Measurements from ENCODE around the gene TCF12.

The TCF12 gene

DNA sequence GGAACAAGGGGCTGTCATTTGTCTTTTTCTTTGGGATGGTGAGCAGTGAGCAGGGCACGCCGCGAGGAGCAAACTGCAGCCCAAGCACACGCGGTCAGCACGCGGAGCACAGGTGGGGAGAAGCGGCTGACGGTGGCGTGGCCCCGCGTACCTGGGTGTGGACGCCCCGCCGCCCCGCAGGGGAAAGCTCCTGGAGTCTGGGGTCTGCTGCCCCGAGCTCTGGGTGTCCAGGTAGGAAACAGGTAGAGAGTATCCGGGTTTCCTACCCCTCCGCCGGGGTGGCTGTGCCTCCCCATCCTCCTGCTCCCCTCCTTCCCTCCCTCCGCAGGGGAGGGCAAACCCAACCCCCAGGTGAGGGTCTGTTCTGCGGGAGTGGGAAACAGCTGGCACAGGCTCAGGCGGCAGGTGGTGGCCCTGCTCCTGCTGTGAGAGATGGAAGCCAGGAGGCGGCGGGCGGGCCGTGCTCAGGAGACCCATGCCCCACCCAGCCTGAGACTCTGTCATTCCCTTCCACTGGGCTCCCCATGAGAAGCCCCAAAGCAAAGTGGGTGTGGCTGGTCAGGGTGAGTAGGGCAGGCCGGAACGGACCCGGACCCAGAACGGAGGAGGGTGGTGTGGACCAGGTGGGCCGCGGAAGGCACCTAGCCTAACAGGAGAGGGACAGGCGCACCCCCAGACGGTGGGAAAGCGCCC is 400.9 kb downstream of the TCF12 start:
- DNase-seq (ENCODE audit: low read depth, low spot score): no peak

DNA sequence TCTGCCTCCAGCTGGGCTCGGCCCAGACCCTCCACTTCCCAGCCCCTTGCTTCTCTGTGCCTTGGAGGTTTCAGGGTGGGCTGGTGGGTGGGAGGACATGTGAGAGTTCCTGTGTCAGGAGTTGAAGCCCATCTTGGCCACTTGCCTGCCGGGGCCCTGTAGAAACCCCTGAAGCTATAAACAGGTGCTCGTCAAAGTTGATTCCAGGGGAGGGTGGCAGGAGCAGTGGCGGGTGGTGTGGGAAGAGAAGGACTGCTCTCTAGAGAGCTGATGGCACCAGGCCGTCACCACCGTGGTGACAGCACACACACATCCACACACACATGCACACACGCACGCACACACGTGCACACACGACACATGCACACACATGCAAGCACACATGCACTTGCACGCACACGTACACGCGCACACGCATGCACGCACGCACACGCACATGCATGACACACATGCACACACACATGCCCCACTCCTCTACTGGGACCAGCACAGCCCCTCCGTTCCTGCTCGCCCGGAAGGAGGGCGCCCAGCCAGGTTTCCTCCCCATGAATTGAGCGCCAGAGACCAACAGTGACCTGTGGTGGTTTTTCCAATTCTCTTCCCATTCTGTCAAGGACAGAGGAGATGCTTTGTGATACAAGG is 401.6 kb downstream of the TCF12 start:
- no peak for DNase-seq (ENCODE audit: low read depth, low spot score)

DNA sequence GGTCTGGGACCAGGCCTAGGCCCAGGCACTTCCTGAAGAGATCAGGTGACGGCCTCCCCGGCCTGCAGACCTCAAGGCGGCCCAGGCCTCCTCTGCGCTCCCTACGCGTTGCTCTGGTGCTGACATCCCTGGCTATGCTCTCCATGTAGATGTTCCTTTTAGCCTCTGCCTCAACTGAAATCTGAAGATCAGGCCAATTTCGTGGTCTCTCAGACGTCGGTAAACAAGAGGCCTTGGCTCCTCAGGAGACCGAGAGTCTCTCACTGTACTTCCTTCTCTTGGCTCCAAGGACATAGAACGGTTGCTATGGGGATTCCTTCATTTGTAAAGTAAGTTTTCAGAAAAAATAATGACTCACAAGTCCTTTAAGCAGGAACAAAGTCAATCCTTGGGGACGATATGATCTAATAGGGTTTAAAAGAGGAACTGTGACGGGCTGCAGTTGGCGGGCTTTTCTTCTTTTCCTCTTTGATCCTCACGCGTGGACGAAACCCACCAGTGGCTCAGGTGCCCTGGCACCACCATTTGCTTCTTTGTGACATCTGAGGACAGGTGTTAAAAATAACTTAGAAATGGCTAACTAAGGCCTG is 402.3 kb downstream of the TCF12 start:
- DNase-seq (ENCODE audit: low read depth, low spot score): no peak

DNA sequence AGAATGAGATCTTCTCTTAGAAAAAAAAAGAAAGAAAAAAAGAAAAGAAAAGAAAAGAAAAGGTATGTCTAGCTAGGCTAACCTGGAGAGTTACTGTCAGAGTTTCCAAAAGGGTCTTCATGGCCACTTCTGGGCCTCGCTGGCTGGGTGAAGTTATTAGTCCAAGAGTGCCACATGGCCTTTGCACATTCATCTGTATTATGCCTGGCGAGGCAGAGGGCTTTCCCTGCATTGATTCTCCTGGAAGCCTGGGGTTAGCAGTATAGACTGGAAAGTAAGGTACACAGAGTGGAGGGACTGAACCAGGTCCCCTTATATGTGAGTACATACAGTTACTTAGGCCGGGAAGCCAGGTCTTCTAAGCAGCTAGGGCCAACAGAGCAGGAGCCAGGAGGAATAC is 403.0 kb downstream of the TCF12 start:
- DNase-seq (ENCODE audit: low read depth, low spot score): no peak

DNA sequence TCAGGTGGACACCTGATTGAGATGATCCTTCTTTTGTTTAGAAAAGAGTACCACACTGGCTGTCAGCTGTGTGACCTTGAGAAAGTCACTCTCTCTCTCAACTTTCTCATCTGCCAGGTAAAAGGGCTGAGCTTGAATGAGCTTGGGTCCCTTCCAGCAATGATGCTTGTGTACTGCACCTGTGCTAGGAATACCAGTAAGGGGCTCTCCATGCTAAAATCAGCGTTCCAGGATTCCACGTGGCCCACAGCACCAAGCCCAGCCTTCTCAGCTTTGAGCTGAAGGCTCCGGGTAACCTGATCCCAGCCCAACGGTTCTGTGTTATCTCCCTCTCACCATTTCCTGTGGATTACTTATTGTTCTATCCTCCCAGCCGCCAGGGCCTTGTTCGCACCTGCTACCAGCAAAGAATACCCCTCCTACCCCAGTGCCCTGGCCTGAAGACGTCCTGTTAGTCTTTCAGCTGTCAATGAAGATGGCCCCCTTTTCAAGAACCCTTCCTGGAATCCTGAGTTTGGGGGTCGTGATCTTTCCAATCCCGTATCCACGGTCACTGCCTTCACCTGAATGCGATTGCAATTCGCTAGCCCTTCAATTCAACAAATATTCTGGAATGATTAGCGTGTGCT is 403.6 kb downstream of the TCF12 start:
- DNase-seq (ENCODE audit: low read depth, low spot score): no peak

DNA sequence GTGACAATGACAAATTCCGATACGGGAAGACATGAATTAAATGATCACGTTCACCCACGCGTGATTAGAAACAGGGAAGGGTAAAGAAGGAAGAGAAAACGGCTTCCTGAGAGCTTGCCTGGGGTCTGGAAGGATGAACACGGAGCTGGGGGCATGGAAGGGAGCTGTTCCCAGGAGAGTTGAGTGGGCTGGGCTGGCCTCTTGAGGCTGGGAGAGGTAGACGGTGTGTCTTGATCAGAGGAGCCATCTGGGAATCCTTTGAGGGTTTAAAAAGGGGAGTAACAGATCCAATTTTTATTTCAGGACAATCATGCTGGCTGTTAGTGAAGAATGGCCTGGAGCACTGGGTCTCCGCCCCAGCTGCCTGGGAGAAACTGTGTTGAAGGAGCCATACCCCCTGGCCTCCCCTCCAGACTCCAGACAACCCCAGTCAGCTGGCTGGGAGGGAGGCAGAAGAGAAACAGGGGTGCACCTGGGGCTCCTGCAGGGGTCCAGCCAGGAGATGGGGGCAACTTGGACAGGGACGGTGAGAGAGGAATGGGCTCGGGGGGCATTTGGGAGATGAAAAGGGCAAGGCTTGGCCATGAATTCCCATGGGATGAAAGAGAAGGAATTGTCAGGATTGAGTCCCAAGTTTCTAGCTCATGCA is 404.3 kb downstream of the TCF12 start:
- DNase-seq (ENCODE audit: low read depth, low spot score): no peak

DNA sequence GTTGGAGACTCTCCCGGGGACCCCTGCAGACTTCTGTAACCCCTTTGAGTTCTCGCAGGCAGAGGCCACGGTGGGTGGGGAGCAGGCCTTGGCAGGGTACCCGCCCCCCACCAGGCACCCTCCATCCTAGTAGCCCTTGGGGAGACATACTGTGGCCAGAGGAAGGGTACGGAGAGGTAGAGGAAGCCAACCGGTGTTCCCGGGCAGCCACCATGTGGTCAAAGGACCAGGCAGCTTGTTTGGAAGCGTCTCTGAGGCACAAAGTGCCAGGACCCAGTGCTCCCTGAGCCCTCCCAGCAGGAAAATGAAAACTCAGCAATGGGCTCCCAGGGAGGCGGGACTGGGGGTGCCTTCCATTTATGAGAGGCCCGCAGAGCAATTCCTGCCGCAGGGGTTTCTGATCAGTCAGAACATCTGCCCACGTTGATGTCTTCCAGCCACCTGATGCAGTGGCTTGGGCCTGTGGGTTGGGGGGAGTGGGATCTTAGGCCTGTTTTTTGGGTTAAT is 404.9 kb downstream of the TCF12 start:
- no peak for DNase-seq (ENCODE audit: low read depth, low spot score)

DNA sequence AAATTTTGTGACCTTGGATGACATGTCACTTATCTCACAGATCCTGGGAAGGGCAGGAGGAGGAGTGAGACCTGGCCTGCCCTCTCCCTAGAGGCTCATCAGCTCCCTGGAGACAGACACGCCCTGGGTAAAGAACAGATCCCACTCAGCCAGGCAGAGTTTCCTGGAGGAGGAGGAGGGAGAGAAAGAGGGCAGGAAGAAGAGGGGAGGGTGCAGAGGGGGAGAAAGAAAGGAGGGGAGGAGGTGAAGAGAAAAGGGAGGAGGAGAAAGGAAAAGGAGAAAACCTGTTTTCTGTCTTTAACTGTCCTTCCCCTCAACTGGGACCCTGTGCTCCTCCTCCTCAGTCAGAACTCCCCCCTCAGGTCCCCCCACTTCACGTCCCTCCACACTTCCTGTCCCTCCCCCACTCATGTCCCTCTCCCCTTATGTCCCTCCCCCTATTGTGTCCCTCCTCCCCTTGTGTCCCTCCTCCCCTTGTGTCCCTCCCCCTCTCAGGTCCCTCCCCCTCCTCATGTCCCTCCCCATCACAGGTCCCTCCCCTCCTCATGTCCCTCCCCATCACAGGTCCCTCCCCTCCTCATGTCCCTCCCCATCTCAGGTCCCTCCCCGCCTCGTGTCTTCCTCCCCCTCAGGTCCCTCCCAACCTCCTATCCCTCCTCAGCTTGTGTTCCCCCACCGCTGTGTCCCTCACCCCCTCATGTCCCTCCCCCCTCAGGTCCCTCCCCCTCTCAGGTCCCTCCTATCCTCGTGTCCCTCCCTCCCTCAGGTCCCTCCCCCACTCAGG is 405.6 kb downstream of the TCF12 start:
- no peak for DNase-seq (ENCODE audit: low read depth, low spot score)

DNA sequence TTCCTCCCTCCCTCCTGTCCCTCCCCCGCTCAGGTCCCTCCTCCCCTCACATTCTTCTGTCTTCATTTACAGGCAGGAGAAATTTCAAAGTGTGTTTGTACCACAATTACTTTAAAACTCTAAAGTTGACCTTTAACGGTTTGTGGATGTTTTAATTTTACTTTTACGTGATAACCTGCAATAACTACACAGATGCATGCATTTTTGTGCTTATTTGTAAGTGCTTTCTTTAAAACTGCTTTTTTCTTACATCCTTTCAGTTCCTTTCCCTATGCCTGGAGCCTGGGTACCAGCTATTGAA is 406.1 kb downstream of the TCF12 start:
- no peak for DNase-seq (ENCODE audit: low read depth, low spot score)

DNA sequence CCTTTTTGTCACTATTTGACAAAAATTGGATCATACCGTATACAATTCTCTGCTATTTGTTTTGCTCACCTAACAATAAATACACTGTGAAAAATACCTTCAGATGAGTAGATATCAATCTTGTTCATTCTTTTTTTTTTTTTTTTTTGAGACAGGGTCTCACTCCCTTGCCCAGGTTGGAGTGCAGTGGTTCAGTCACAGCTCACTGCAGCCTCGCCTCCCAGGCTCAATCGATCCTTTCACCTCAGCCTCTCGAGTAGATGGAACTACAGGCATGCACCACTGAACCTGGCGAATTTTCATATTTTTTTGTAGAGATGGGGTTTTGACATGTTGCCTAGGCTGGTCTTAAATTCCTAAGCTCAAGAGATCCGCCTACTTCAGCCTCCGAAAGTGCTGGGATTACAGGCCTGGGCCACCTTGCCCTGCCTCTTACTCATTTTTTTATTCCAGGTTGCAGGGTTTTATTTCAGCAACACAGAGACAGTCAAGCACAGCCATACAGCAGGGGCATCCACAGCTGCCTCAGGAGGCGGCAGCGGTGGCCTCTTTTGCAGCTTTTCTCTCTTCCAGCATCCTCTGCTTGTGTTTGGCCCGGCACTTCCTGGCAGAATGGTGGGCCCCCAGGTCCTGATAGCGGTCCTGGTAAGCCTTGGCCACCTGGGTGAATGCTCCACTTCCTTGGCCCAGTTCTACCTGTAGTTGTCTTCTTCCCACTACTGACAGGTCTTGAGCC is 406.7 kb downstream of the TCF12 start:
- no peak for DNase-seq (ENCODE audit: low read depth, low spot score)

DNA sequence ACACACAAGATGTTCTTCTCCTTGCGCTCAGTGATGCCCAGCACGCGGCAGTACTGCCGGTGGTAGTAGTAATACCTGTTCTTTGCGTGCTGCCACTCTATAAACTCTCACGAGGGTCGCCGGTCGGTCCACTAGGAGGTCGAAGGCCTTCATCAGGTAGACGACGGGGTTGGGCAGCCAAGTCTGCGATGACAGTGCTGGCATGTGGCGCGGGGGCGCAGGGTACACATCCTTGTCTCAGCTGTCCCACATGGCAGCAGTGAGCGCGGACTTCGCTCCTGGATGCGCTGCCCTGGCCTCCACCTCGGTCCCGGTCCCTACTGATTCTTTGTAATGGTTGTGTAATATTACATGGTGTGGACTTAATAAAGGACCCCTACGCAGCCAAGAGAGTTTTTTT is 407.8 kb downstream of the TCF12 start:
- DNase-seq (ENCODE audit: low read depth, low spot score): no peak

DNA sequence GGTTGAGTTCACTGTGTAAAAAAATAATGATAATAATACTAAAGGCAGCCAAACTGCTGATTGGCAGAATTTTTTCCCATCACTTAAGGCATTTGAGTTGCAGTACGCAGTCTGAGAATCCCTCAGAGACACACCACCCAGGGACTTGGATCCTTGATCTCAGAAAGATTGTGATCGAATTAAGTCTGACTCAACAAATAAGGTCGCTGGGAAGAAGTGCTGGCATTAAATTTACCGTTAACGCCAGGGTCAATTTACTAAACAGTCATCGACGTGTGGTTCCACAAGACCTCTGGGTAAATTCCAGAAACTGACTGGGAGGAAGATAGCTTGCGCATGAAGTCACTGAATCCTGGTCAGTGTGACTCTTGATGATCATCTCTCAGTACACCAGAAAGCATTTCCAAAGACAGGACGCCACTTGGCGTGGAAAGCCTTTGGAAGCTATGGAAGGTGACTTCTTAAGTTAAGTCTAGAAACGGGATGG is 409.6 kb downstream of the TCF12 start:
- no peak for DNase-seq (ENCODE audit: low read depth, low spot score)

DNA sequence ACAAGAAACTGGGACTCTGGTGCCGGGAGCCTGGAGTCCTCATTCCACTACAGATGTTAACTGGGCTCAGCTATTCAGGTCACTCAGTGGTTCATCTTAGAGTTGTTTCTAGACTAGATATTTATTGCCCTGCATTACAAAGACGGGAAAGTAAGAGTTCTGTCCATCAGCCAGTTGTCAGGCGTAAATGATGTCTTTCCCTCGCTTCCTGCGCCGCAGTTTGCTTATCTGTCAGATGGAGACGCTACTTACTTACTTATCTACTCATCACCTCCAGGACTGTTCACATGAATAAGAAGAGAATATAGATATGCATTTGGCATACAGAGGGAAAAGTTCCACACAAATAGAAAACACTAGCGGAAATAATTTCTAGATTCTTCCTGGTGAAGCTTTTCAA is 410.0 kb downstream of the TCF12 start:
- no peak for DNase-seq (ENCODE audit: low read depth, low spot score)

DNA sequence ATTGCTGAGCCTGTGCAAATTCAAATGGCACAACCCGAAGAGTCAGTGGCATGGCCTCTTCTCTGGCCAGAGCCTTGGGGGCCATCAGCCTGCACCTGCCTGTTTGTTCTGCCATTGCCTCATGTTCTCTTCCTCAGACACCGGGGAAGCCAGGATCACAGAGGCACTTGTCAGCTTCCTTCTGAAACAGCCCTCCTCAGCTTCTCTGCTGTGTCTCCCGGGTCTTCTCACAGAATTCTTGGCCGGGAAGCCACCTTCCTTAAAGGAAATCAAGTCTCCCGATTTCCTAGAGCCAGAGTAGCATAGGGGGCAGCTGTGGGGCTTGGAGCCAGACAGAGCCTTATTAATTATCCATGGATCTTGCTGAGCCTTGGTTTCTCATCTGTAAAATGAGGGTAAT is 410.5 kb downstream of the TCF12 start:
- DNase-seq (ENCODE audit: low read depth, low spot score): no peak

DNA sequence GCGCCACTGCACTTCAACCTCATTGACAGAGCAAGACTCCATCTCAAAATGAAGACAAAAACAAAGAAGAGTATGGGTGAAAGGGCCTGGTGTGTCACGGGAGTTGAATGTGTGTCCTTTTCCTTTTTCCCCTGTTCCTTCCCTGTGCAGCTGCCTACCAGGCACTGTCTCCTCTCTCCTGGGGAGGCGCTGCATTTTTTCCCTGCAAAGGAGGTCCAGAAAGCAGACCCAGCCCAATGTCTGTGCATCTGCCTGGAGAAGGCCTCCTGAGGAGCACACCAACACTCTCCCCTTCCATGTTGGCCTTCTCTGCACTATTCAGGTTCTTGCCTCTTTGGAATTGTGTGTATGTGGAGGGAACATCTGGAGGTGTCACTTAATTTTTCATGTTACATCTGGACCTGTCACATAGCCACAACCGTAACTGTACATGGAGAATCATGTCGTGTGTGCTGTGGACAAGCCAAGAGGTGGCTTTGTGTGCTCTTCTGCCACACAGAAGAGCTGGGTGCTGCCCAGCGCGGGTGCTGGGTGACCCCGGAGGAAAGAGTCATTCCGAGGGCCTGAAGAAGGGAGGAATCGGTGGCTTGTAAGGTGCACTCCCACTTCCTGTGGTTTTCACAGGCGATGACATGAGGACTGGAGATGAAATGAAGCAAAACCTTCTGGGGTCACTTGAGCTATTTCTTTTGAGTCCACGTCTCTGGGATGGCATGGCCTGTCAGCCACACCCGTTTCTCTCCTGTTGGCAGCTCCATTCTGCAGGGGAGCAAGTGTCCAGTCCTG is 411.3 kb downstream of the TCF12 start:
- no peak for DNase-seq (ENCODE audit: low read depth, low spot score)

DNA sequence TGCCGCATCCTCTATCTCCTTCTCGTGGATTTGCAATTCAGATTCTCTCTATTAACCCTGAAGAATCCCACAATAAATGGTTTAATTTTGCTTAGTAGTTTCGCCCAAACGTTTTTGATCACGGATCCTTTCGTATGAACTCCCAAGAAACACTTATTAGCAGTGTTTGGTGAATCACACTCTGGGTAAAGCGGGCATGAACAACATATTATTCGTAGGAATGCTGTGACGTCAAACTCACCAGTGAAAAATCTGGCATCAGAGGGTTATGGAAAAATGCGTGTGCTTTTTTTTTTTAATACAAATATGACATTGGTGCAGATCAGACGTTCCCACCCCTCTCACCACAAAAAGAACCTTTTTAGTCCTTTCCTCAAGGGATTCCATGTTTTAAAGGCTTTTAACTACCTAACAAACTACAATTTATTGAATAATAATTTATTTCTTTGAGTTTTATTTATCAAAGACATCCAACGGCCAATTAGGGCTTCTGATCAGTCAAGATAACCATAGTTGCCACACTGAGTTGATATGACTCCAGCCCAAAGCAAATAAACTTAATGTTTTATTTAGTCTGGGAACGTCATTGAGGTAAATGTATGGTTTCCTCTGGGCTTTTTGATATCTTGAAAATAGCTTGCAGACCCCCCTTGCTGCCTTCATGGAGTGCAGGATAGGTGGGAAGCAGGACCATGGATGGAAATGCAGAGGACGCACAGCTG is 412.3 kb downstream of the TCF12 start:
- DNase-seq (ENCODE audit: low read depth, low spot score): no peak

DNA sequence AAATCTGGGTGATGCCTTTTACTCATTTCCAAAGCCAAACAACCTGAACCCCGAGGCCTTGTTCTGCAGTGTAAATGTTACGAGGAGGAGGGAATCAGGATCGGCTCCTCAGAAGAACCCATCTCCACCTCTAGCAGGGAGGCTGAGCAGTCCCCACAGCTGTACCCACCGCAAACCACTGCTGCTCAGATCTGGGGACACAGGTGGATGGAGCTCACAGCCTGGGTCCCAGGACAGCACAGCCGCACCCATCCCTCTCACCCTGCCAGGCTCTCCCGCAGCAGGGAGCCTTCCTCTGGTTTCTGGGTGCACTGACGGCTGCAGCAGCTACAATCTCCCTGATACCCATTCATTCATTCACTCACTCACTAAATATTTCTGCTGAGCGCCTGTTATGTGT is 413.9 kb downstream of the TCF12 start:
- DNase-seq (ENCODE audit: low read depth, low spot score): no peak

DNA sequence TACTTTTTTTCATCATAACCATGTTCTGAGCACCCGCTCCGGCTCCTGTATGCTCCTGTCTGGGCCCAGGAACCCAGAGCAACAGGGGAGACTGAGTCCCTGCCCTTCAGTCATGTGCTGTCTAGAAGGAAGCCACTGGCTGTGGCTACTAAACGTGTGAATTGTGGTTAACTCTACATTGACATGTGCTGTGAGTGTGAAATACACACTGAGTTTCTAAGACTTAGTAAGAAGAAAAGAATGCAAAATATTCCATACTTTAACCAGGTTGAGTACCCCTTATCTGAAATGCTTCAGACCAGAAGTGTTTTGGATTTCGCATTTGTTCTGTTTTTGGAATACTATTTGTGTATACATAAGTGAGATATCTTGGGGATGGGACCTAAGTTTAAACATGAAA is 415.0 kb downstream of the TCF12 start:
- DNase-seq (ENCODE audit: low read depth, low spot score): no peak

DNA sequence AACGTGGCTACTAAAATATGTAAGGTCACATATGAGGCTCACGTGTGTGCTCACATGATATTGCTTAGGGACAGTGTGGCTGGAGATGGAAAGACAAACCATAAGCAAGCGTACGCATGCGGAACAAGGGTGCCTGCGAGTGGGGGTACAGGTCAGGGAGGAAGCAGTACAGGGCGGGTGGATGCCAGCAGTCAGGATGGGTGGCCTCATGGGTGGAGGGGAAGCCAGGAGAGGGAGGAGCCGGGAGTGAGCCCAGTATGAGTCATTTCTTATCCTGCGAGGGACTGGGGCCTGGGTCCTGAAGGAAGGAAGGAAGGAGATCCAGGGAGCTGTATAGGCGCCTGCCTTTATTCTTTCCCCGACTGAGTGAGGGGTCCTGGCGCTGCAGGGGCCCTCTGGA is 415.8 kb downstream of the TCF12 start:
- no peak for DNase-seq (ENCODE audit: low read depth, low spot score)
